A673 (cell line): Measurements from ENCODE around the gene TACC3. TPM values are rescaled to one million over a fixed set of nuclear protein-coding genes. Genes with fewer than 3 reads are reported as not detected.

Experiments used
- BruUV-seq: library from RNA; stranded (reverse); fragments of 400-500 nt; replicated peaks from 2 replicates; lab custom pipeline; 2021; lab: Mats Ljungman, UMichigan
- CTCF ChIA-PET: fragments of 300-600 bp; sonication (Branson Sonifier 250); formaldehyde crosslinking; loops from one replicate; lab custom pipeline; 2022; ENCODE audit warnings: antibody characterized with exemption; lab: Charles Lee
- POLR2A ChIA-PET: fragments of 300-600 bp; sonication (Branson Sonifier 250); formaldehyde crosslinking; loops from one replicate; lab custom pipeline; 2022; ENCODE audit warnings: antibody characterized with exemption; ENCODE audit not compliant: low non-redundant PET; lab: Charles Lee
- DNase-seq: peaks from one replicate; pipeline ENCODE4 v3.0.0-alpha.2; 2015; ENCODE audit warnings: low spot score
- H3K27ac ChIP-seq: fragments of 200-600 bp; sonication (generic); 2 replicates; pipeline ENCODE4 v1.5.1; 2016; ENCODE audit warnings: mixed run types, low read depth, mild to moderate bottlenecking, mixed read lengths, antibody characterized with exemption, low read length; ENCODE audit not compliant: poor library complexity, severe bottlenecking
- H3K27me3 ChIP-seq: fragments of 200-600 bp; sonication (generic); replicated peaks from 2 replicates; pipeline ENCODE4 v1.6.1; 2017; ENCODE audit warnings: mixed run types, low read depth, mild to moderate bottlenecking, mixed read lengths, antibody characterized with exemption, low read length; ENCODE audit not compliant: insufficient read depth, poor library complexity
- H3K36me3 ChIP-seq: fragments of 200-600 bp; sonication (generic); 2 replicates; pipeline ENCODE4 v1.6.1; 2016; ENCODE audit warnings: mixed run types, mild to moderate bottlenecking, mixed read lengths, antibody characterized with exemption, low read length; ENCODE audit not compliant: insufficient read depth, poor library complexity, severe bottlenecking
- H3K4me1 ChIP-seq: fragments of 200-600 bp; sonication (generic); 2 replicates; pipeline ENCODE4 v1.6.1; 2017; ENCODE audit warnings: mixed run types, mild to moderate bottlenecking, mixed read lengths, antibody characterized with exemption, low read length; ENCODE audit not compliant: insufficient read depth, poor library complexity, severe bottlenecking
- H3K4me3 ChIP-seq: fragments of 200-600 bp; sonication (generic); 2 replicates; pipeline ENCODE4 v1.5.1; 2016; ENCODE audit warnings: low read depth, mixed run types, mild to moderate bottlenecking, mixed read lengths, low read length; ENCODE audit not compliant: poor library complexity, severe bottlenecking
- H3K9me3 ChIP-seq: fragments of 200-600 bp; sonication (generic); 2 replicates; pipeline ENCODE4 v1.6.1; 2016; ENCODE audit warnings: mixed run types, low read depth, mild to moderate bottlenecking, mixed read lengths, antibody characterized with exemption, low read length; ENCODE audit not compliant: poor library complexity, severe bottlenecking
- CTCF ChIP-seq: fragments of 300-800, 200-600 bp; sonication (generic); conservative IDR thresholded peaks from 2 replicates; pipeline ENCODE4 v1.5.1; 2017; ENCODE audit warnings: low read depth, mild to moderate bottlenecking, antibody characterized with exemption, low read length, moderate library complexity, mixed read lengths
- EZH2 ChIP-seq: fragments of 200-600 bp; sonication (generic); IDR thresholded peaks from 2 replicates; pipeline ENCODE4 v1.6.1; 2017; ENCODE audit warnings: borderline replicate concordance, low read depth, mild to moderate bottlenecking, mixed read lengths, antibody characterized with exemption, low read length; ENCODE audit not compliant: poor library complexity, severe bottlenecking
- intact Hi-C: fragments of 100-400 bp; cut with micrococcal nuclease; formaldehyde crosslinking; loops from one replicate; pipeline ENCODE4 v1.10.0; 2022; ENCODE audit not compliant: unreplicated experiment
- total RNA-seq: library from RNA; stranded (reverse); gene quantifications from 2 replicates; pipeline ENCODE4 v1.2.3, GENCODE V29; 2021

TACC3 gene
- total RNA-seq, 1 experiment from 2014 or later = 246 TPM

GRCh38 chr4:1766106-1767060 is 45.1 kb downstream of the TACC3 start:
- H3K4me3 ChIP-seq = peak overlapping the region; percentile 19
- intact Hi-C loops = no loop called here
- H3K27me3 ChIP-seq = no peaks in the 10 kb centered on the region
- BruUV-seq = no TSS peak
- H3K27ac ChIP-seq = no peak overlapping the region
- no peak for DNase-seq
- CTCF ChIA-PET = no interaction called here
- H3K9me3 ChIP-seq = no peaks in the 10 kb centered on the region
- H3K4me1 ChIP-seq = peaks cover 18% of the 10 kb centered on the region
- no peaks in the 10 kb centered on the region for H3K36me3 ChIP-seq
- TF ChIP-seq CTCF = no peak
- TF ChIP-seq EZH2 = no peak
- POLR2A ChIA-PET = no interaction called here

- no TSS peak for BruUV-seq
- H3K27ac ChIP-seq = no peak overlapping the region
- ChIA-PET CTCF (interaction anchor here (0.6 to 1.2 kb wide), 6 partner anchors 10 to 194 kb away, joined by 3 to 9 read pairs (median 6); no protein-coding TSS in a partner anchor), POLR2A (no interaction called here)
- no peaks in the 10 kb centered on the region for H3K9me3 ChIP-seq
- intact Hi-C loops = no loop called here
- TF ChIP-seq EZH2 (no peak), CTCF (no peak)
- no peaks in the 10 kb centered on the region for H3K36me3 ChIP-seq
- no peaks in the 10 kb centered on the region for H3K27me3 ChIP-seq
- peaks cover 18% of the 10 kb centered on the region for H3K4me1 ChIP-seq
- DNase-seq = peak; percentile 54
- peak overlapping the region; percentile 32 for H3K4me3 ChIP-seq
These were observed 45.9 kb downstream of the TACC3 start for GRCh38 chr4:1767061-1767769.

- BruUV-seq = no TSS peak
- intact Hi-C loops = no loop called here
- no peaks in the 10 kb centered on the region for H3K36me3 ChIP-seq
- H3K27me3 ChIP-seq = no peaks in the 10 kb centered on the region
- POLR2A ChIA-PET = interaction anchor here (0.6 kb wide), 1 partner anchor 99 kb away, joined by 11 read pairs; no protein-coding TSS in a partner anchor
- H3K9me3 ChIP-seq = no peaks in the 10 kb centered on the region
- H3K4me3 ChIP-seq = peak overlapping the region; percentile 32
- H3K4me1 ChIP-seq = peaks cover 18% of the 10 kb centered on the region
- DNase-seq = peak; percentile 71
- CTCF ChIA-PET = interaction anchor here (0.5 to 1.2 kb wide), 16 partner anchors 10 to 1336 kb away, joined by 3 to 9 read pairs (median 5); no protein-coding TSS in a partner anchor
- no peak overlapping the region for H3K27ac ChIP-seq
- TF ChIP-seq CTCF = peak; percentile 45; the same call in 1 of the 2 replicates
- no peak for TF ChIP-seq EZH2
These were observed 46.5 kb downstream of the TACC3 start for GRCh38 chr4:1767770-1768366.
